HEK293 (cell line): Measurements from ENCODE around the gene MACO1.

Experiments
- GLIS1 ChIP-seq: fragments of 450-650 bp; formaldehyde crosslinking; IDR thresholded peaks from 2 replicates; pipeline ENCODE4 v1.5.1; 2016; ENCODE audit warnings: missing biosample characterization, missing genetic modification characterization
- KLF1 ChIP-seq: fragments of 450-650 bp; formaldehyde crosslinking; IDR thresholded peaks from 2 replicates; pipeline ENCODE4 v1.5.1; 2016; ENCODE audit warnings: missing biosample characterization, missing genetic modification characterization
- SCRT1 ChIP-seq: fragments of 450-650 bp; formaldehyde crosslinking; IDR thresholded peaks from 2 replicates; pipeline ENCODE4 v1.5.1; 2016; ENCODE audit warnings: missing biosample characterization, missing genetic modification characterization, borderline replicate concordance
- SP2 ChIP-seq: fragments of 450-650 bp; formaldehyde crosslinking; IDR thresholded peaks from 2 replicates; pipeline ENCODE4 v1.5.1; 2016; ENCODE audit warnings: missing biosample characterization, missing genetic modification characterization
- ZFP37 ChIP-seq: fragments of 450-650 bp; formaldehyde crosslinking; IDR thresholded peaks from 2 replicates; pipeline ENCODE4 v1.5.1; 2016; ENCODE audit warnings: missing biosample characterization, missing genetic modification characterization
- ZNF112 ChIP-seq: fragments of 450-650 bp; formaldehyde crosslinking; IDR thresholded peaks from 2 replicates; pipeline ENCODE4 v1.5.0; 2017; ENCODE audit warnings: missing biosample characterization, missing genetic modification characterization
- ZNF132 ChIP-seq: fragments of 450-650 bp; formaldehyde crosslinking; IDR thresholded peaks from 2 replicates; pipeline ENCODE4 v1.5.1; 2017; ENCODE audit warnings: missing biosample characterization, missing genetic modification characterization, borderline replicate concordance
- ZNF155 ChIP-seq: fragments of 450-650 bp; formaldehyde crosslinking; IDR thresholded peaks from 2 replicates; pipeline ENCODE4 v1.5.1; 2016; ENCODE audit warnings: missing biosample characterization, missing genetic modification characterization
- ZNF211 ChIP-seq: fragments of 450-650 bp; formaldehyde crosslinking; IDR thresholded peaks from 2 replicates; pipeline ENCODE4 v1.5.1; 2016; ENCODE audit warnings: low read depth, missing biosample characterization, missing genetic modification characterization
- ZNF221 ChIP-seq: fragments of 450-650 bp; formaldehyde crosslinking; IDR thresholded peaks from 2 replicates; pipeline ENCODE4 v1.5.1; 2017; ENCODE audit warnings: missing biosample characterization, missing genetic modification characterization, borderline replicate concordance
- ZNF248 ChIP-seq: fragments of 450-650 bp; formaldehyde crosslinking; IDR thresholded peaks from 2 replicates; pipeline ENCODE4 v1.5.1; 2017; ENCODE audit warnings: missing biosample characterization, missing genetic modification characterization
- ZNF280D ChIP-seq: fragments of 450-650 bp; formaldehyde crosslinking; IDR thresholded peaks from 2 replicates; pipeline ENCODE4 v1.5.1; 2016; ENCODE audit warnings: missing biosample characterization, missing genetic modification characterization
- ZNF324 ChIP-seq: fragments of 450-650 bp; formaldehyde crosslinking; IDR thresholded peaks from 2 replicates; pipeline ENCODE4 v1.5.1; 2016; ENCODE audit warnings: missing biosample characterization, missing genetic modification characterization
- ZNF335 ChIP-seq: fragments of 450-650 bp; formaldehyde crosslinking; conservative IDR thresholded peaks from 2 replicates; pipeline ENCODE4 v1.5.1; 2016; ENCODE audit warnings: missing biosample characterization, missing genetic modification characterization
- ZNF391 ChIP-seq: fragments of 450-650 bp; formaldehyde crosslinking; IDR thresholded peaks from 2 replicates; pipeline ENCODE4 v1.5.1; 2016; ENCODE audit warnings: low read depth, missing biosample characterization, missing genetic modification characterization, borderline replicate concordance
- ZNF404 ChIP-seq: fragments of 450-650 bp; formaldehyde crosslinking; IDR thresholded peaks from 2 replicates; pipeline ENCODE4 v1.5.1; 2017; ENCODE audit warnings: missing biosample characterization, missing genetic modification characterization
- ZNF48 ChIP-seq: fragments of 450-650 bp; formaldehyde crosslinking; IDR thresholded peaks from 2 replicates; pipeline ENCODE4 v1.5.1; 2016; ENCODE audit warnings: missing biosample characterization, missing genetic modification characterization
- ZNF623 ChIP-seq: fragments of 450-650 bp; formaldehyde crosslinking; IDR thresholded peaks from 2 replicates; pipeline ENCODE4 v1.5.1; 2016; ENCODE audit warnings: missing biosample characterization, missing genetic modification characterization
- ZNF792 ChIP-seq: fragments of 450-650 bp; formaldehyde crosslinking; IDR thresholded peaks from 2 replicates; pipeline ENCODE4 v1.5.1; 2016; ENCODE audit warnings: missing biosample characterization, missing genetic modification characterization
- TF ChIP-seq, protein P1 (sequence below): fragments of 450-650 bp; formaldehyde crosslinking; IDR thresholded peaks from 2 replicates; pipeline ENCODE4 v1.5.1; 2017; ENCODE audit warnings: missing biosample characterization, missing genetic modification characterization
- TF ChIP-seq, protein P2 (sequence below): fragments of 450-650 bp; formaldehyde crosslinking; IDR thresholded peaks from 2 replicates; pipeline ENCODE4 v1.5.1; 2017; ENCODE audit warnings: missing biosample characterization, missing genetic modification characterization
- TF ChIP-seq, protein P3 (sequence below): fragments of 450-650 bp; formaldehyde crosslinking; IDR thresholded peaks from 2 replicates; pipeline ENCODE4 v1.5.1; 2017; ENCODE audit warnings: missing biosample characterization, missing genetic modification characterization
- TF ChIP-seq, protein P4 (sequence below): fragments of 450-650 bp; formaldehyde crosslinking; IDR thresholded peaks from 2 replicates; pipeline ENCODE4 v1.5.1; 2016; ENCODE audit warnings: missing biosample characterization, missing genetic modification characterization, low read depth
- TF ChIP-seq, protein P5 (sequence below): fragments of 450-650 bp; formaldehyde crosslinking; IDR thresholded peaks from 2 replicates; pipeline ENCODE4 v1.5.1; 2016; ENCODE audit warnings: missing biosample characterization, missing genetic modification characterization

Gene MACO1

DNA sequence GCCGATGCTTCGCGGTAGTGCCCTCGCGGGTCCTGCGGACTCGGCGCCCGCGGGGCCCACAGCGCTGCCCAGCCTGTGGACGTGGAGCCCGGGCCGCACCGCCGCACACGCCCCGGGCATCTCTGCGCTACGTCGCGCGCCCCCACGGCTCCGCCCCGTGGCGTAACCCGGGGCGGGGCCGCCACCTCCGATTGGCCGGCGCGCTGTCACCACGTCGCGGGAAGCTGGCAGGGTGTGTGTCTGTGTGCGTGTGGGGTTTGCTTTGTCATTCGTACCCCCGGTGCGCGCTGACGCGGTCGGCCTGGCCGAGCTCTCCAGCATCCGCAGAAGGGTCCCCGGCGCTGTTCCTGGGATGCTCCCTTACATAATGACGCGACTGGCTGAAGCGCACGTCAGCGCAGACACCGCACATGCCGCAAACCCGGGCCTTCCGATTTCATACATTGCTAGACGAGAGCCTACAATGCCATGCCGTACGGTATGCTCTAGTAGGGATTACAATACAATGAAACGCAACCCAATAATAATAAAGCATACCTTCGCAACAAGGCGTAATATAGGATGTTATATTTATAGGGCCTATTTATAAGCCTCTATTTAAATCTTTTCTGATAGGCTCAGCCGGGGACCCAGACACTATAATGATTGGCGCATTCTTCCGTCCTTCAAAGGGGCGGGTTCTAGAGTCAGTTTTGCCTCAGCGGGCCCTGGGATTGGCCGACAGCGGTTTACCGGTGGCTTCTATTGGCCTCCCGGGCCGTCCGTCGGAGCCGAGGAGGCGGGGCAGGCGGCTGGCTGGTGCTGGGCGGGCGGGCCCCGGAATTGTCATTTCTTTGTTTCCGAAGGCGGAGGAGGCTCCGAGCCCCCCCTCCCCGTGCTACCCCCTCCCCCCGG lies at the start of gene MACO1 (continued):
- TF ChIP-seq, protein P1, sequence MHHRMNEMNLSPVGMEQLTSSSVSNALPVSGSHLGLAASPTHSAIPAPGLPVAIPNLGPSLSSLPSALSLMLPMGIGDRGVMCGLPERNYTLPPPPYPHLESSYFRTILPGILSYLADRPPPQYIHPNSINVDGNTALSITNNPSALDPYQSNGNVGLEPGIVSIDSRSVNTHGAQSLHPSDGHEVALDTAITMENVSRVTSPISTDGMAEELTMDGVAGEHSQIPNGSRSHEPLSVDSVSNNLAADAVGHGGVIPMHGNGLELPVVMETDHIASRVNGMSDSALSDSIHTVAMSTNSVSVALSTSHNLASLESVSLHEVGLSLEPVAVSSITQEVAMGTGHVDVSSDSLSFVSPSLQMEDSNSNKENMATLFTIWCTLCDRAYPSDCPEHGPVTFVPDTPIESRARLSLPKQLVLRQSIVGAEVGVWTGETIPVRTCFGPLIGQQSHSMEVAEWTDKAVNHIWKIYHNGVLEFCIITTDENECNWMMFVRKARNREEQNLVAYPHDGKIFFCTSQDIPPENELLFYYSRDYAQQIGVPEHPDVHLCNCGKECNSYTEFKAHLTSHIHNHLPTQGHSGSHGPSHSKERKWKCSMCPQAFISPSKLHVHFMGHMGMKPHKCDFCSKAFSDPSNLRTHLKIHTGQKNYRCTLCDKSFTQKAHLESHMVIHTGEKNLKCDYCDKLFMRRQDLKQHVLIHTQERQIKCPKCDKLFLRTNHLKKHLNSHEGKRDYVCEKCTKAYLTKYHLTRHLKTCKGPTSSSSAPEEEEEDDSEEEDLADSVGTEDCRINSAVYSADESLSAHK (tag by site-specific recombination): no peak
- TF ChIP-seq GLIS1: peak; percentile 84
- no peak for TF ChIP-seq ZFP37 (tag by site-specific recombination)
- no peak for TF ChIP-seq SCRT1 (tag by site-specific recombination)
- TF ChIP-seq ZNF112: no peak
- no peak for TF ChIP-seq ZNF132
- TF ChIP-seq SP2: peak; percentile 89
- no peak for TF ChIP-seq ZNF404 (tag by site-specific recombination)
- TF ChIP-seq ZNF792 (tag by site-specific recombination): no peak
- TF ChIP-seq, protein P2, sequence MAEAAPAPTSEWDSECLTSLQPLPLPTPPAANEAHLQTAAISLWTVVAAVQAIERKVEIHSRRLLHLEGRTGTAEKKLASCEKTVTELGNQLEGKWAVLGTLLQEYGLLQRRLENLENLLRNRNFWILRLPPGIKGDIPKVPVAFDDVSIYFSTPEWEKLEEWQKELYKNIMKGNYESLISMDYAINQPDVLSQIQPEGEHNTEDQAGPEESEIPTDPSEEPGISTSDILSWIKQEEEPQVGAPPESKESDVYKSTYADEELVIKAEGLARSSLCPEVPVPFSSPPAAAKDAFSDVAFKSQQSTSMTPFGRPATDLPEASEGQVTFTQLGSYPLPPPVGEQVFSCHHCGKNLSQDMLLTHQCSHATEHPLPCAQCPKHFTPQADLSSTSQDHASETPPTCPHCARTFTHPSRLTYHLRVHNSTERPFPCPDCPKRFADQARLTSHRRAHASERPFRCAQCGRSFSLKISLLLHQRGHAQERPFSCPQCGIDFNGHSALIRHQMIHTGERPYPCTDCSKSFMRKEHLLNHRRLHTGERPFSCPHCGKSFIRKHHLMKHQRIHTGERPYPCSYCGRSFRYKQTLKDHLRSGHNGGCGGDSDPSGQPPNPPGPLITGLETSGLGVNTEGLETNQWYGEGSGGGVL (tag by site-specific recombination): no peak
- no peak for TF ChIP-seq ZNF280D
- TF ChIP-seq ZNF248 (tag by site-specific recombination): no peak
- no peak for TF ChIP-seq ZNF48 (tag by site-specific recombination)
- TF ChIP-seq ZNF155 (tag by site-specific recombination): no peak
- peak; percentile 98 for TF ChIP-seq ZNF391 (tag by site-specific recombination)
- peak; percentile 94 for TF ChIP-seq ZNF335 (tag by site-specific recombination)
- TF ChIP-seq, protein P3, sequence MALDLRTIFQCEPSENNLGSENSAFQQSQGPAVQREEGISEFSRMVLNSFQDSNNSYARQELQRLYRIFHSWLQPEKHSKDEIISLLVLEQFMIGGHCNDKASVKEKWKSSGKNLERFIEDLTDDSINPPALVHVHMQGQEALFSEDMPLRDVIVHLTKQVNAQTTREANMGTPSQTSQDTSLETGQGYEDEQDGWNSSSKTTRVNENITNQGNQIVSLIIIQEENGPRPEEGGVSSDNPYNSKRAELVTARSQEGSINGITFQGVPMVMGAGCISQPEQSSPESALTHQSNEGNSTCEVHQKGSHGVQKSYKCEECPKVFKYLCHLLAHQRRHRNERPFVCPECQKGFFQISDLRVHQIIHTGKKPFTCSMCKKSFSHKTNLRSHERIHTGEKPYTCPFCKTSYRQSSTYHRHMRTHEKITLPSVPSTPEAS: peak; percentile 91
- TF ChIP-seq ZNF324 (tag by site-specific recombination): peak; percentile 54; the same call in 1 of the 2 replicates
- no peak for TF ChIP-seq ZNF211 (tag by site-specific recombination)
- TF ChIP-seq ZNF221 (tag by site-specific recombination): no peak
- TF ChIP-seq, protein P4, sequence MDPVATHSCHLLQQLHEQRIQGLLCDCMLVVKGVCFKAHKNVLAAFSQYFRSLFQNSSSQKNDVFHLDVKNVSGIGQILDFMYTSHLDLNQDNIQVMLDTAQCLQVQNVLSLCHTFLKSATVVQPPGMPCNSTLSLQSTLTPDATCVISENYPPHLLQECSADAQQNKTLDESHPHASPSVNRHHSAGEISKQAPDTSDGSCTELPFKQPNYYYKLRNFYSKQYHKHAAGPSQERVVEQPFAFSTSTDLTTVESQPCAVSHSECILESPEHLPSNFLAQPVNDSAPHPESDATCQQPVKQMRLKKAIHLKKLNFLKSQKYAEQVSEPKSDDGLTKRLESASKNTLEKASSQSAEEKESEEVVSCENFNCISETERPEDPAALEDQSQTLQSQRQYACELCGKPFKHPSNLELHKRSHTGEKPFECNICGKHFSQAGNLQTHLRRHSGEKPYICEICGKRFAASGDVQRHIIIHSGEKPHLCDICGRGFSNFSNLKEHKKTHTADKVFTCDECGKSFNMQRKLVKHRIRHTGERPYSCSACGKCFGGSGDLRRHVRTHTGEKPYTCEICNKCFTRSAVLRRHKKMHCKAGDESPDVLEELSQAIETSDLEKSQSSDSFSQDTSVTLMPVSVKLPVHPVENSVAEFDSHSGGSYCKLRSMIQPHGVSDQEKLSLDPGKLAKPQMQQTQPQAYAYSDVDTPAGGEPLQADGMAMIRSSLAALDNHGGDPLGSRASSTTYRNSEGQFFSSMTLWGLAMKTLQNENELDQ (tag by site-specific recombination): no peak
- TF ChIP-seq, protein P5, sequence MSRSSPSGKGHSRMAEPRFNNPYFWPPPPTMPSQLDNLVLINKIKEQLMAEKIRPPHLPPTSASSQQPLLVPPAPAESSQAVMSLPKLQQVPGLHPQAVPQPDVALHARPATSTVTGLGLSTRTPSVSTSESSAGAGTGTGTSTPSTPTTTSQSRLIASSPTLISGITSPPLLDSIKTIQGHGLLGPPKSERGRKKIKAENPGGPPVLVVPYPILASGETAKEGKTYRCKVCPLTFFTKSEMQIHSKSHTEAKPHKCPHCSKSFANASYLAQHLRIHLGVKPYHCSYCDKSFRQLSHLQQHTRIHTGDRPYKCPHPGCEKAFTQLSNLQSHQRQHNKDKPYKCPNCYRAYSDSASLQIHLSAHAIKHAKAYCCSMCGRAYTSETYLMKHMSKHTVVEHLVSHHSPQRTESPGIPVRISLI (tag by site-specific recombination): no peak
- peak; percentile 60 for TF ChIP-seq KLF1
- no peak for TF ChIP-seq ZNF623 (tag by site-specific recombination)
